ENCODE results near the gene CUBN.

The CUBN gene

GRCh38 chr10:17129741-17130140 is at the start of gene CUBN:
Gene CUBN, minus strand, starts transcription at chr10:17129811. Its CDS starts 46 bp downstream, at chr10:17129765.
- no peak for FAIRE-seq

DNA sequence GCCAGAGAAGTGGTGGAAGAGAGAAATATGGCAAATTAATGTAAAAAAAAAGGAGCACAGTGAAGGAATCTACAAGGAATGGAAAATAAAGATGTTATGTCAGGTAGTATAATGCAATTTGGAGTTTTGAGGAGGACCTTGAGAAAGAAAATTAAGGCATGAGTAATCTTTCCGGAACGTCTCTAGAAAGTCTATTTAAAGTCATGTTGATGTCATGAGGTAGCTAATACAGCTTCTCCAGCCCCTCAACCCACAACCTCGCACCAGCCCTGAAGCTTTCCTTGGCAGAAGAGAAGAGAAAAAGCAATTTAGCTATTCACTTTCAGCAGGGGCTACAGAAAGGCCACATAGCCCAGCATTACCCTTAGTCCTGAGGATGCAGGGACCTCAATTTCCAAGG is 49.4 kb upstream of the CUBN start:
- no peak for FAIRE-seq

DNA sequence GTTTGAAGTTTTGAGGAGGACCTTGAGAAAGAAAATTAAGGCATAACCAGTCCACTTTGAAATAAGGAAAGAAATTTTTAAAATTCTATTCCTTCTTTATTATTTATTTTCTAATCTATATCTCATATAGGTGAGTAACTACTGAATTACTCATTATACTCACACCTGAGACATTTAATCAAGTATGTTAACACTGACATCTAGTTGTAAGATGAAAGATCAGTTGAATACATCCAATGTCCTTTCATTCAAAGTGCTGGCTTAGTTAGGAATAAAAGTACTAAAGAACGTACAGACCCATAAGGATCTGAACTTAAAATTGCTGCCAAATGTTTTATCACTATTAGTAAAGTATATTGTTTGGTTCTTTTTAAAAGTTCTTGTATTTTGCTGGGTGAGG is 48.4 kb upstream of the CUBN start:
- no peak for FAIRE-seq

GRCh38 chr10:17177014-17177413 is 47.4 kb upstream of the CUBN start:
- FAIRE-seq, result no peak

DNA sequence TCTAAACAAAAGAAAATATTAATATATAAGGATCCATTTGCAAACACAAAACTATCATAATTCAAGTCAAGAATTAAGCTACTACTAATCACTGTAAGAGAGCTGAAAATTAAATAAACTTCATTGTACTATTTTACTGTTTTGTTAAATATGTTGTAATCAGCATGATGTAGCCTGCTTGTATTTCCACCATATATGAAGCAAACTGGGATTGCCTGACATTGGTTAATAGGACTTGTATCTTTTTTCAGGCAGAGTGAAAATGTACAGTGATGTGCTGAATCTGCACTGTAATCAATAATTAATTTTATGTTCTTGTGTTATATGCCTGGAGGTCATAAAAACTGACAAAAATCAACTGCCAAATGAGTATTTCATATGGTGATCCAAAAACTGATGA is 46.5 kb upstream of the CUBN start:
- peak; percentile 48 for FAIRE-seq

GRCh38 chr10:17175551-17175950 is 45.9 kb upstream of the CUBN start:
- no peak for FAIRE-seq

DNA sequence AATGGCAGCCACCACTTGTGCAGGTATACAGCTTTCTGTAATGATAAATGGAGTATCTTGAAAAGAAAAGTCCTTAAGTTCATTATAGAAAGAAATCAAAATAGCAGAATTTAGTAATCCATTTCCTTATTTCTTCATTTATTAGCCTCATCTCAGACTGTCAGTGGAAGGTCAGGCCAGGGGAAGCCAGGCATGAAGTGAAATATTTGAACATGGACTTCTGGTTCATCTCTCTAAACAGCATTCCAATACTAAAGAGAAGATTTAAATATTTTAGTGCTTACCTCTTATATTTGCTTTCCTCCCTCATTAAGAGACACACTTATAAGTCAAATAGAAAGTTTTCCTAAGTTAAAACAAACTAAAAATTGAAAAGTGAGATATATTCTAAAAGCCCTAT is 45.0 kb upstream of the CUBN start:
- FAIRE-seq, result no peak

DNA sequence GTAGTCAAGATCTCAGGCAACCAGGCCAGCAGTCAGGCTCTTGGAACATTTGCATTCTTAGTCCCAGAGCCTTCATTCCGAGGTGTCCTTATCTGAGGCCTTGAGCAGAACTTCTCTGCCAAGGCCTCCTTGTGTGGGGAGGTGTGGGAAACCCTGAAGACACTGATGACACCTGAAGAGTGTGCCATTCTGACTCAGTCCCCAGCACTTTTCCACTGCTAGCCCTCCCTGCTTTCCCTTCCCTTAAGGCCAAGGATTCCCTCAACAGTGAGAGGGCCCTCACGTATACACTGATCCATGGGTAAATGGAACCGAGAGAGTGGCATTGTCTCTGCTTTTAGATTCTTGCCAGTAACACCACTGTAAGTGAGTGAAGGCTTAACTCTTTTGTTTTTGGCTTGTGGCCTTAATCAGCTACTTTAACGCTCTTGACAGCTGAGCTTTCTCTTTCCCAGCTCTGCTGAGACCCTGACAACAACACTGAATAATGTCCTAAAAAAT is 41.6 kb upstream of the CUBN start:
- no peak for FAIRE-seq

DNA sequence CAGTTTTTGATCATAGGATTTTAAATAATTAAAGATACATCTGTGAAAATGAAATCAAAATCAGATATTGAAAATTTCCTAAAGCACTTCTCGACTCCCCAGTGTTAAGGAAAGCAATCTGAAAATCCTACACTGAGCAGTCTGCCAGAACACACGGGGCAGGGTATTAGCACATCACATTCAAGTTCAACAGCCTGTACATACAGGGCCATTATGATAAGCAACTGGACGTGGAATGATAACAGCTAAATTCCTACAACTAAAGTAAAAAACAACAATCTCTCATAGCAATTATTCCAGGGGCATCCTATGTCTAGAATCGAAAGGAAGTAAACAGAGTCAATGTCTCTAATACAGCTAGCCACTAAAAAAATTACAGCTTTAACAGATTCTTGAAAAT is 40.2 kb upstream of the CUBN start:
- FAIRE-seq, result peak; percentile 58

GRCh38 chr10:17166699-17167098 is 37.1 kb upstream of the CUBN start:
- no peak for FAIRE-seq

DNA sequence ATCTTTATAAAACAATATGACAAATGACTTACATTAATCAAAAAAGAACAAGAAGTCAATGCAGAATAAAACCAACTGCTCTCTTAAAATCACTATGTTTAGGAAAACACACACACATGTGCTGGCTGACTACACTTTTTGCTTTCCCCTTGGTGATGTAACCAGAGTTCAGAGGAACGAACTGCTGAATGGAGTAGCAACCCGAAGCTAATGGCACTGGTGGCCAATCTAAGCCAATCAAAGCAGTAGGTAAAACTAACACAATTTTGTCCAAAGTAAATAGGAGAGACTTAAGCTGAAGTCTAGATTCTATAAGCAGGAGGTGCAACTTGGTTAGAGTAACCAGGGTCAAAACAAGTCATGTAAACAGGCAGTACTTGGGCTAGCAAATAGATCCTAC is 33.2 kb upstream of the CUBN start:
- FAIRE-seq, result peak; percentile 61

DNA sequence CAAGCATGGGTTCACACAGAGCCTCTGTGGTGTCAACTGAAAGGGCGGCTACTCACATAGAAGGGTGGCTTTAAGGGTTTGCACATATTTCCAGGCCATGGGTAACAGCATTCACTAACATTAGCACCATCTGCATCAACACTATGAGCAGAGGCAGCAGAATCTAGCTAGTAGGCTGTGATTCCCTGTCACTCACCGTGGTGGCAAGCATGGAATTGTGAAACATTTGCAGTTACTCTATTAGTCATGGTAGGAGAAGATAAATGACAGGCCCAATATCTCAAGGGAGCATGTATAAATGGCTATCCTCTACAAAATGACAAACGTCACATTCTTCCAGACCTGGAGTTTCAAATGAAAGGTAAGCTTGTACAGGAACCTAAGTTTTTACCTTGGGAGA is 32.2 kb upstream of the CUBN start:
- FAIRE-seq, result no peak

DNA sequence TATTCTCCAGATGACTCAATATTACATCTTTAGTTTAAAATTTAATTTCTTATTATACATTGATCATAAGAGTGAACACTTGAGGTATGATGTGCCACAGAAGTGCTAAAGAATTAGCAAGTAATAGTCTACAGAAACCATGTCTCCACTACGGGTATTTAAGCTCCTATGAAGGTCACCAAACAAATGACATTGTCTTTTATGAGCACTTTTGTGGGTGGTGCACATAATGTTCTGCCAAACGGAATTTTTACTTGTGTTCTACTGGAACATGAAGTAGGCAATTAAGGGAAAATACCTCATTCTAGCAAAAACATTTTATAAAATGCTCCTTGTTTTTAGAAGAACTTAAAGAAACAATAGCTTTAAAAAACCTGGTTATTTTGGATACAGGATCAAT is 27.4 kb upstream of the CUBN start:
- FAIRE-seq, result no peak

GRCh38 chr10:17155826-17156225 is 26.2 kb upstream of the CUBN start:
- no peak for FAIRE-seq

DNA sequence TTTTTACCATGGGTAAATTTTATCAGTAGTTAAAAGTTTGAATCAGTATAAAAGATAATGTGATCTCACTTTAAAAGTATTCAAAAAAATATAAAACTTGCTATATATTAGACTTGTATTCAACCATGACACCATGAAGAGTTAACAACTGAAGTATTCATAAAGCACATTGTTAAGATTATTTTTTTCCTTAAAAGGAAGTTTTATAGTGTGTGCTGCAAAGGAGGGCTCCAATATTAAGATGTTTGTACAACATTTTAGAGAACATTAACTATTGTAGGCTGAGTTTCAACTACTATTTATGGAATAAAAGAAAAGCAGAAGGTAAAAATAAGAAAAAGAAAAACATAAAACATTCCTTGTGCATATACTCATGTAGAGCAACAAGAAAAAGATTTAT is 24.5 kb upstream of the CUBN start:
- FAIRE-seq, result peak; percentile 78

DNA sequence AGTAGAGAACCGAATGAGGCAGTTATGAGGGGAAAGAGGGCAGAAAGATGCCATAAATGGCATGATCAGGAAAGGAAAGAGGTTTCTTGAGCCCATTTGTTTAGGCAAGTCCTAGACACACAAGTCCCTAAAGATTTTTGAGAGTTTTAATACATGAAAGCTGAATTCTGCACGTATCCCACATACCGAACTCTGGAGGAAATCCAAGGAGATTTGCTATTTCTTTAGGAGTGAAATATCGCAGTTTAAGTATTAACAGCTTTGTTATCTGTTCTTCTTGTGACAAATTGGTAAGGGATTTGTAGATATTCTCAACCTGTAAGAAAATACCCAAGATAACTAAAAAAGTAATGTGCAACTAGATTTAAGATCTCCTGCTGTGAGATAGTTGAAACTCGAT is 23.7 kb upstream of the CUBN start:
- no peak for FAIRE-seq

DNA sequence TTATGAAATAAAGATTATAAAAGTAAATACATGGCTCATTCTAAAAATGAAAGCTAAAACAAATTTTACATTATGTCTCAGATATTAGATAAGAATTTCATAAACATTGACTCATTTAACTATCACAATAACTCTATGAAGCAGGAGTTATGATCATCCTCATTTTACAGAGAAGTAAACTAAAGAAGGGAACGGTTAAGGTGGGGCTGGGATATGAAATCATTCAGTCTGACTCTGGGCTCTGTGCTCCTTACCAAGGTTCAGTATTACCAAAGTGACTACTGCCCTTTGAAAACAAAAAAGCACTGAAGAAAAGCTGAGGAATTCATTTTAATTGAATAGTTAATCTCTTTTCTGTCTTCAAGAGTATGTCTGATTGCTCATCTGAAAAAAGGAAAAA is 22.1 kb upstream of the CUBN start:
- peak; percentile 76 for FAIRE-seq

GRCh38 chr10:17147884-17148489 is 18.4 kb upstream of the CUBN start:
- no peak for FAIRE-seq

- FAIRE-seq, result no peak
Measured at GRCh38 chr10:17146892-17147291, 17.3 kb upstream of the CUBN start.

GRCh38 chr10:17145239-17145638 is 15.6 kb upstream of the CUBN start:
- FAIRE-seq, result no peak

DNA sequence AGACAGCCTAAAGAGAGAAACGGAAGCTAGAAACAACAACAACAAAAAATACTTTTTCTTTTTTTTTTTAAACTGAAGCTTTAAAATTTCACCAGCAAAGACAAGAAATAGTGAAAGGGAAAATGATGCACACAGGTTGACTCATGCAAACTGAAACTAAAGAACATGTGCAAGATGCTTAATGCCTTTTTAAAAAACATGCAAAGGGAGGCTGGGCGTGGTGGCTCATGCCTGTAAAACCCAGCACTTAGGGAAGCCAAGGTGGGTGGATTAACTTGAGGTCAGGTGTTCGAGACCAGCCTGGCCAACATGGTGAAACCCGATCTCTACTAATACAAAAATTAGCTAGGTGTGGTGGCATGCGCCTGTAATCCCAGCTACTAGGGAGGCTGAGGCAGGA is 15.1 kb upstream of the CUBN start:
- FAIRE-seq, result no peak

- FAIRE-seq, result no peak
Measured at GRCh38 chr10:17144032-17144431, 14.4 kb upstream of the CUBN start.

DNA sequence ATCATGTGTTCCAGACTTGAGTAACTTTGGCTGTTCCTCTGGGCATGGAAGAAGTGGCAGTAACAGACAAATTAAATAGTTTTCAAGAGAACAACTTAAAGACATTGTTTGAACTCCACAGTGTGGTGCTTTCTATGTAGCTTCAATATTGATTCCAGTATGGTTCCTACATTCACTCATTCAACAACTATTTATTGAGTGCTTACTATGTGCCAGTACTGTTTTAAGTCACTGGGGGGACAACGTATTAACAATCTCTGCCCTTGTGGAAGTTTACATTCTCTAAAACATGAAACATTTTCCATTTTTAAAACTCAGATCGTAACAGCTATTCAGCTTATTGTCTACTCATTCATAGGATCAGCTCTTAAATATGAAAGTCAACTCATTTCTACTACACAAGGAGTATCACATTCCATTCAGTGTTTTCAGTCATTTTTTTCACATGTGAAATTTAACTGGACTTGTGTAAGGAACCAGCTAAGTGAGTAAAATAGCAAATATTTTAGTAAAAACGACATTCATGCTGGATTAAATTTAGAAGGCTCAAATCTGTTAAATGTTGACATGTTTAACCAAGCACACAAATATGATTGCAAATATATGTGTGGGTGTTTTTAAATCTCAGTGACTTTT is 13.6 kb upstream of the CUBN start:
- FAIRE-seq, result no peak

DNA sequence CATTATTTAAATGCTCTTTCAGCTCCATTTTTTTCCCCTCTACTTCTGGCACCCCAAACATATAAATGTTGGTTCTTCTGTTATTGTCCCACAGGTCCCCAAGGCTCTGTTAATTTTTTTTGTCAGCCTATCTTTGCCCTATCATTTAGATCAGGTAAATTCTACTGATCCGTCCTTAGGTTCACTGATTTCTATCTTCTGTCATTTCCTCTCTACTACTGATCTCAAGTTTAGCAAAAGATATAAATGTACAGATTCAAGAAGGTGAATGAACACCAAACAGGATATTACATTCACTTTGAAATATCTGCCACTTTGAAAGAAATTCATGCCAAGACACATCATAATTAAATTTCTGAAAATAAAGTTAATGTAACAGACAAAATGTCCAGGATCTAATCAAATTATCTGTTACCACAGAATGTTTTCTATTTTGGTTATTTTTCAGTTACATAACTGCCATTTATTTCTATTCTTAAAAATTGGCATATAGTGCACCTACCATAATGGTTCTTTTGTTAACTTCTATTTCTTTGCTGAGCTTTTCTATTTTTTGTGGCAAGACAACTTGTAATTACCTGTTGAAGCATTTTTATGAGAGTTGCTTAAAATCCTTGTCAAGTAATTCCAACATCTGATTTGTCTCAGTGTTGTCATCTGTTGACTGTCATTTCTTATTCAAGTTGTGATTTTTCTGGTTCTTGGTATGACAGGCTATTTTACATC is 12.1 kb upstream of the CUBN start:
- no peak for FAIRE-seq
